Endothelial cell of umbilical vein (primary cell): ENCODE data around the gene ARMC3. TPM values are rescaled to one million over a fixed set of nuclear protein-coding genes. Genes with fewer than 3 reads are reported as not detected.

Experiments used
- BruUV-seq: library from RNA; stranded (reverse); fragments of 400-500 nt; replicated peaks from 2 replicates; lab custom pipeline; 2021; lab: Mats Ljungman, UMichigan
- CTCF ChIA-PET: fragments of 300-600, 350-600 bp; sonication (Branson Sonifier 250); formaldehyde crosslinking; loops from one replicate; lab custom pipeline; 2021; ENCODE audit warnings: antibody characterized with exemption, inconsistent platforms; lab: Charles Lee
- POLR2A ChIA-PET: fragments of 300-600, 350-600 bp; sonication (Branson Sonifier 250); formaldehyde crosslinking; loops from one replicate; lab custom pipeline; 2021; ENCODE audit warnings: antibody characterized with exemption, inconsistent platforms; lab: Charles Lee
- DNase-seq: peaks from one replicate; pipeline ENCODE4 v3.0.0-alpha.2; 2011; ENCODE audit warnings: low read depth, low spot score
- FAIRE-seq: peaks from 2 replicates; lab custom pipeline; 2011; peaks lifted over from hg19 to GRCh38; lab: Jason Lieb, UNC
- H2AFZ ChIP-seq: 2 replicates; pipeline ENCODE4 v1.6.0; 2012; ENCODE audit warnings: low read depth, low read length, control low read depth, inconsistent platforms
- H3K27ac ChIP-seq: 2 replicates; pipeline ENCODE4 v1.5.1; 2011; ENCODE audit warnings: low read depth, mild to moderate bottlenecking, control low read depth, low read length, moderate library complexity; ENCODE audit not compliant: insufficient read depth
- H3K27me3 ChIP-seq, 2 experiments: 2 replicates each; pipeline versions ENCODE4 v1.6.0 to v1.6.1; 2011; ENCODE audit warnings: low read length in 2 of 2, mixed read lengths in 1 of 2; ENCODE audit not compliant: control insufficient read depth in 2 of 2, insufficient read depth in 2 of 2
- H3K36me3 ChIP-seq, 2 experiments: 2 replicates in 1 of 2; 3 replicates in 1 of 2; pipeline ENCODE4 v1.5.1; 2011; ENCODE audit warnings: low read length in 2 of 2, mild to moderate bottlenecking in 1 of 2, moderate library complexity in 1 of 2; ENCODE audit not compliant: control insufficient read depth in 2 of 2, insufficient read depth in 2 of 2; ENCODE audit errors: extremely low read depth in 1 of 2
- H3K4me1 ChIP-seq: 3 replicates; pipeline ENCODE4 v1.5.1; 2011; ENCODE audit warnings: mild to moderate bottlenecking, low read length; ENCODE audit not compliant: control insufficient read depth, insufficient read depth; ENCODE audit errors: extremely low read depth
- H3K4me2 ChIP-seq: 2 replicates; pipeline ENCODE4 v1.6.1; 2011; ENCODE audit warnings: low read length, control low read depth, mixed read lengths; ENCODE audit not compliant: insufficient read depth
- H3K4me3 ChIP-seq, 3 experiments: fragments of 200-600 bp in 1 of 3; sonication (generic), shearing (Covaris generic) in 1 of 3; replicated peaks in 1 of 3; 2 replicates each; pipeline ENCODE4 v1.5.1; 2011 to 2016; ENCODE audit warnings: control low read depth in 3 of 3, low read length in 3 of 3, mild to moderate bottlenecking in 2 of 3, inconsistent platforms in 1 of 3, low read depth in 1 of 3, moderate library complexity in 1 of 3; ENCODE audit not compliant: insufficient read depth in 1 of 3
- H3K79me2 ChIP-seq: 2 replicates; pipeline ENCODE4 v1.6.0; 2012; ENCODE audit warnings: low read length, inconsistent platforms; ENCODE audit not compliant: control insufficient read depth, insufficient read depth
- H3K9ac ChIP-seq: replicated peaks from 2 replicates; pipeline ENCODE3; 2011; ENCODE audit warnings: low read length, control low read depth; ENCODE audit not compliant: insufficient read depth; ENCODE audit errors: extremely low read depth
- H3K9me1 ChIP-seq: replicated peaks from 3 replicates; pipeline ENCODE4 v1.6.0; 2011; ENCODE audit warnings: mild to moderate bottlenecking, low read length; ENCODE audit not compliant: control insufficient read depth, insufficient read depth; ENCODE audit errors: extremely low read depth
- H3K9me3 ChIP-seq: replicated peaks from 2 replicates; pipeline ENCODE4 v1.5.1; 2012; ENCODE audit warnings: low read length, inconsistent platforms; ENCODE audit not compliant: control insufficient read depth, insufficient read depth
- H4K20me1 ChIP-seq: replicated peaks from 2 replicates; pipeline ENCODE3; 2011; ENCODE audit warnings: mild to moderate bottlenecking, low read length; ENCODE audit not compliant: control insufficient read depth, insufficient read depth; ENCODE audit errors: extremely low read depth
- CTCF ChIP-seq, 2 donors: IDR thresholded peaks; 1 replicate in 1 of 2; 2 replicates in 1 of 2; pipeline ENCODE4 v1.5.1; 2011; ENCODE audit warnings: low read length in 2 of 2, mild to moderate bottlenecking in 2 of 2, moderate library complexity in 2 of 2, control low read depth in 1 of 2, inconsistent platforms in 1 of 2, low read depth in 1 of 2; ENCODE audit not compliant: insufficient read depth in 1 of 2; ENCODE audit errors: extremely low read depth in 1 of 2
- EZH2 ChIP-seq: IDR thresholded peaks from 2 replicates; pipeline ENCODE4 v1.6.1; 2012; ENCODE audit warnings: borderline replicate concordance, low read depth, mild to moderate bottlenecking, moderate library complexity, low read length, inconsistent platforms; ENCODE audit not compliant: severe bottlenecking
- FOS ChIP-seq: IDR thresholded peaks from 2 replicates; pipeline ENCODE4 v1.6.1; 2011; ENCODE audit warnings: mild to moderate bottlenecking, low read length, moderate library complexity, borderline replicate concordance; ENCODE audit not compliant: insufficient read depth
- GATA2 ChIP-seq: IDR thresholded peaks from 2 replicates; pipeline ENCODE4 v1.7.0; 2011; ENCODE audit warnings: low read depth, mild to moderate bottlenecking, moderate library complexity, mixed read lengths, low read length; ENCODE audit not compliant: insufficient read length, insufficient read depth
- JUN ChIP-seq: IDR thresholded peaks from 2 replicates; pipeline ENCODE4 v1.6.1; 2011; ENCODE audit warnings: borderline replicate concordance, low read depth; ENCODE audit not compliant: insufficient read length, insufficient read depth
- MYC ChIP-seq: IDR thresholded peaks from one replicate; pipeline ENCODE4 v1.6.1; 2011; ENCODE audit warnings: mild to moderate bottlenecking, low read depth, low read length
- POLR2A ChIP-seq: IDR thresholded peaks from 2 replicates; pipeline ENCODE4 v1.6.1; 2012; ENCODE audit warnings: low read depth, mild to moderate bottlenecking, control low read depth, low read length
- POLR2AphosphoS5 ChIP-seq: IDR thresholded peaks from 2 replicates; pipeline ENCODE4 v1.6.1; 2012; ENCODE audit warnings: low read depth, mild to moderate bottlenecking, control low read depth, low read length, moderate library complexity; ENCODE audit not compliant: insufficient read depth
- dilution Hi-C: fragments of 300-500 bp; cut with MboI; formaldehyde crosslinking; loops from one replicate; pipeline ENCODE4 v1.15.0; 2019; ENCODE audit warnings: low sequenced_read_pairs; ENCODE audit not compliant: extremely low pct_ligation_motif_present
- intact Hi-C: fragments of 100-400 bp; cut with micrococcal nuclease; formaldehyde crosslinking; loops from one replicate; pipeline ENCODE4 v1.10.0; 2022
- polyA plus RNA-seq, 4 experiments: library from polyadenylated mRNA; depleted of rRNA in 3 of 4; stranded (reverse) in 3 of 4; unstranded in 1 of 4; fragments of >200 nt; gene quantifications; 2 replicates each; pipeline versions ENCODE4 v1.2.1 to v1.2.3, GENCODE V29; 2011 to 2012; ENCODE audit warnings: missing spikeins in 1 of 4
- total RNA-seq: library from RNA; stranded (reverse); gene quantifications from 2 replicates; pipeline ENCODE4 v1.2.3, GENCODE V29; 2021

The ARMC3 gene
- total and polyA plus RNA-seq, 2 donors (not counting 3 experiments of a cell fraction or from before 2014, with no cell fraction given) = not detected

- no peak overlapping the region for H3K9ac ChIP-seq
- no peaks in the 10 kb centered on the region for H3K9me3 ChIP-seq
- H3K79me2 ChIP-seq = no peaks in the 10 kb centered on the region
- no peak overlapping the region for H3K27ac ChIP-seq
- intact Hi-C loops = no loop called here
- POLR2A ChIA-PET = no interaction called here
- no peak for FAIRE-seq
- H2AFZ ChIP-seq = no peak overlapping the region
- dilution Hi-C loops = no loop called here
- CTCF ChIA-PET = interaction anchor here (0.7 to 1.1 kb wide), 2 partner anchors 882 to 1658 kb away, joined by 3 to 4 read pairs; no protein-coding TSS in a partner anchor
- H3K36me3 ChIP-seq = no peaks in the 10 kb centered on the region
- no peaks in the 10 kb centered on the region for H4K20me1 ChIP-seq
- no peak overlapping the region for H3K4me2 ChIP-seq
- H3K9me1 ChIP-seq = no peaks in the 10 kb centered on the region
- no peak overlapping the region for H3K4me3 ChIP-seq
- no peak for TF ChIP-seq EZH2
- no peak for TF ChIP-seq FOS
- no peak for TF ChIP-seq JUN
- no peak for TF ChIP-seq CTCF (IDR thresholded peaks at IDR 0.05; ENCODE audit: extremely low read depth in 1 of 2, insufficient read depth in 1 of 2, low read depth in 1 of 2, low read length in 2 of 2)
- no peak for TF ChIP-seq POLR2A
- no peak for TF ChIP-seq GATA2
- no peak for TF ChIP-seq MYC
- no peak for TF ChIP-seq POLR2AphosphoS5
- no TSS peak for BruUV-seq
- no peaks in the 10 kb centered on the region for H3K4me1 ChIP-seq
- H3K27me3 ChIP-seq = peaks cover 0 to 6% of the 10 kb centered on the region in 2 experiments
- no peak for DNase-seq
These were observed 28.5 kb upstream of the ARMC3 start for GRCh38 chr10:22899307-22899706.
